Measurements from ENCODE around the gene GPR146.

Gene GPR146

GRCh38 chr7:1096156-1097119 lies 52.1 kb downstream of the GPR146 start:
- no peak for DNase-seq

- DNase-seq: no peak
Measured at GRCh38 chr7:1097120-1097504, 52.8 kb downstream of the GPR146 start.

GRCh38 chr7:1098243-1099153 lies 54.2 kb downstream of the GPR146 start:
- DNase-seq: no peak

- DNase-seq: no peak
Measured at GRCh38 chr7:1099154-1099542, 54.8 kb downstream of the GPR146 start.

GRCh38 chr7:1099637-1100036 lies 55.3 kb downstream of the GPR146 start:
- no peak for DNase-seq

- DNase-seq: no peak
Measured at GRCh38 chr7:1100386-1100785, 56.0 kb downstream of the GPR146 start.

- DNase-seq: no peak
Measured at GRCh38 chr7:1100834-1101562, 56.7 kb downstream of the GPR146 start.

- no peak for DNase-seq
Measured at GRCh38 chr7:1101563-1102431, 57.5 kb downstream of the GPR146 start.

- DNase-seq: no peak
Measured at GRCh38 chr7:1103009-1103788, 58.9 kb downstream of the GPR146 start.

GRCh38 chr7:1103789-1104515 lies 59.6 kb downstream of the GPR146 start:
- no peak for DNase-seq

GRCh38 chr7:1104516-1105179 lies 60.3 kb downstream of the GPR146 start:
- DNase-seq: no peak

GRCh38 chr7:1105189-1105588 lies 60.8 kb downstream of the GPR146 start:
- DNase-seq: no peak

GRCh38 chr7:1106063-1106792 lies 61.9 kb downstream of the GPR146 start:
- DNase-seq: no peak

- DNase-seq: no peak
Measured at GRCh38 chr7:1106793-1107421, 62.6 kb downstream of the GPR146 start.

GRCh38 chr7:1108264-1108920 lies 64.0 kb downstream of the GPR146 start:
- DNase-seq: no peak

Measured in activated T-cell treated with anti-CD3 and anti-CD28 coated beads, Interleukin-2, amount 50 U/mL, for 1 hour (primary cell).